SK-N-SH (cell line): ENCODE measurements around the gene DEPDC5. TPM values are rescaled to one million over a fixed set of nuclear protein-coding genes. Genes with fewer than 3 reads are reported as not detected.

Experiments used
- CTCF ChIA-PET: fragments of 300-600, 350-600 bp; formaldehyde crosslinking; extraction: SDS; loops from one replicate; lab custom pipeline; 2021; lab: Yijun Ruan, JAX
- POLR2A ChIA-PET: fragments of 350-600 bp; sonication (Branson Sonifier 250); formaldehyde crosslinking; extraction: SDS; loops from one replicate; lab custom pipeline; 2020; ENCODE audit warnings: antibody characterized with exemption, inconsistent platforms; lab: Yijun Ruan, JAX
- DNase-seq: peaks from one replicate; pipeline ENCODE4 v3.0.0; 2012
- H2AFZ ChIP-seq: fragments of 200-600 bp; sonication (generic); 2 replicates; pipeline ENCODE4 v1.8.1; 2016; ENCODE audit warnings: antibody characterized with exemption, mild to moderate bottlenecking, low read depth
- H3F3A ChIP-seq: fragments of 200-600 bp; sonication (generic); replicated peaks from 2 replicates; pipeline ENCODE3; 2016; ENCODE audit warnings: antibody characterized with exemption, mild to moderate bottlenecking; ENCODE audit not compliant: insufficient read depth
- H3K27ac ChIP-seq, 2 experiments: fragments of 200-500 bp in 1 of 2; fragments of 200-600 bp in 1 of 2; sonication (Bioruptor generic) in 1 of 2; sonication (generic), shearing (Covaris generic) in 1 of 2; 2 replicates each; pipeline versions ENCODE4 v1.5.1 to v1.6.1; 2014 to 2016; ENCODE audit warnings: low read depth in 2 of 2, inconsistent platforms in 1 of 2, low read length in 1 of 2, mild to moderate bottlenecking in 1 of 2, mixed read lengths in 1 of 2
- H3K27me3 ChIP-seq: fragments of 200-600 bp; sonication (generic), shearing (Covaris generic); 2 replicates; pipeline ENCODE4 v1.6.1; 2016; ENCODE audit warnings: mixed run types; ENCODE audit not compliant: insufficient read depth
- H3K36me3 ChIP-seq, 2 experiments: fragments of 200-500 bp in 1 of 2; fragments of 200-600 bp in 1 of 2; sonication (Bioruptor generic) in 1 of 2; sonication (generic) in 1 of 2; replicated peaks in 1 of 2; 2 replicates each; pipeline versions ENCODE3 to v1.5.1; 2014 to 2016; ENCODE audit warnings: low read length in 1 of 2, mild to moderate bottlenecking in 1 of 2; ENCODE audit not compliant: insufficient read depth in 2 of 2, control insufficient read depth in 1 of 2
- H3K4me1 ChIP-seq, 2 experiments: fragments of 200-500 bp in 1 of 2; fragments of 200-600 bp in 1 of 2; sonication (Bioruptor generic) in 1 of 2; sonication (generic), shearing (Covaris generic) in 1 of 2; 2 replicates each; pipeline versions ENCODE4 v1.5.1 to v1.6.1; 2014 to 2016; ENCODE audit warnings: low read depth in 1 of 2, low read length in 1 of 2, mixed run types in 1 of 2; ENCODE audit not compliant: insufficient read depth in 2 of 2, control insufficient read depth in 1 of 2
- H3K4me2 ChIP-seq: fragments of 200-600 bp; sonication (generic), shearing (Covaris generic); 2 replicates; pipeline ENCODE4 v1.6.1; 2017; ENCODE audit warnings: mixed run types
- H3K4me3 ChIP-seq, 2 experiments: fragments of 200-500 bp in 1 of 2; fragments of 200-600 bp in 1 of 2; sonication (Bioruptor generic) in 1 of 2; sonication (generic), shearing (Covaris generic) in 1 of 2; 2 replicates each; pipeline versions ENCODE4 v1.5.1 to v1.8.1; 2014 to 2016; ENCODE audit warnings: low read depth in 2 of 2, inconsistent platforms in 1 of 2, low read length in 1 of 2, mild to moderate bottlenecking in 1 of 2, mixed read lengths in 1 of 2, moderate library complexity in 1 of 2
- H3K79me2 ChIP-seq: fragments of 200-600 bp; sonication (generic); 2 replicates; pipeline ENCODE4 v1.8.1; 2017; ENCODE audit warnings: mild to moderate bottlenecking; ENCODE audit not compliant: insufficient read depth
- H3K9ac ChIP-seq: fragments of 200-600 bp; sonication (generic); 2 replicates; pipeline ENCODE4 v1.6.1; 2017; ENCODE audit warnings: mixed run types
- H3K9me2 ChIP-seq: fragments of 200-600 bp; sonication (generic); 2 replicates; pipeline ENCODE4 v1.6.1; 2017; ENCODE audit warnings: mixed run types
- H3K9me3 ChIP-seq: fragments of 200-600 bp; sonication (generic); 2 replicates; pipeline ENCODE4 v1.6.1; 2017; ENCODE audit warnings: mixed run types, mild to moderate bottlenecking, moderate library complexity
- H4K20me1 ChIP-seq: fragments of 200-600 bp; sonication (generic); 2 replicates; pipeline ENCODE4 v1.6.1; 2017; ENCODE audit warnings: mild to moderate bottlenecking, mixed run types; ENCODE audit not compliant: insufficient read depth
- CHD2 ChIP-seq: fragments of 150-350 bp; IDR thresholded peaks from 2 replicates; pipeline ENCODE4 v1.6.1; 2018; ENCODE audit warnings: low read length; ENCODE audit not compliant: partially characterized antibody
- CTCF ChIP-seq: fragments of 200-600 bp; sonication (generic); IDR thresholded peaks from 2 replicates; pipeline ENCODE4 v1.6.1; 2017; ENCODE audit warnings: antibody characterized with exemption, mild to moderate bottlenecking, moderate library complexity
- EP300 ChIP-seq, 2 experiments: IDR thresholded peaks; 2 replicates each; pipeline versions ENCODE4 v1.4.0 to v1.6.1; 2012; ENCODE audit warnings: borderline replicate concordance in 1 of 2, low read depth in 1 of 2, low read length in 1 of 2
- EZH2phosphoT487 ChIP-seq: fragments of 200-600 bp; sonication (generic); IDR thresholded peaks from 2 replicates; pipeline ENCODE4 v1.6.1; 2017; ENCODE audit warnings: low read depth, mixed run types, mild to moderate bottlenecking, antibody characterized with exemption, moderate library complexity, borderline replicate concordance
- FOXM1 ChIP-seq: IDR thresholded peaks from 2 replicates; pipeline ENCODE4 v1.4.0; 2012; ENCODE audit warnings: low read depth, mild to moderate bottlenecking
- GABPA ChIP-seq: IDR thresholded peaks from 2 replicates; pipeline ENCODE4 v1.4.0; 2012; ENCODE audit warnings: low read depth, mild to moderate bottlenecking
- GATA2 ChIP-seq: sonication (generic); formaldehyde crosslinking; IDR thresholded peaks from 2 replicates; pipeline ENCODE4 v1.5.0; 2020; ENCODE audit warnings: mild to moderate bottlenecking, missing genetic modification reagents
- PBX3 ChIP-seq: IDR thresholded peaks from 2 replicates; pipeline ENCODE4; 2012
- POLR2AphosphoS5 ChIP-seq: IDR thresholded peaks from 2 replicates; pipeline ENCODE4 v1.6.1; 2012; ENCODE audit warnings: low read depth, low read length
- RCOR1 ChIP-seq: fragments of 150-350 bp; IDR thresholded peaks from 2 replicates; pipeline ENCODE4 v1.6.1; 2017; ENCODE audit warnings: antibody characterized with exemption, low read length
- RFX5 ChIP-seq: IDR thresholded peaks from 2 replicates; pipeline ENCODE4 v1.6.1; 2012; ENCODE audit warnings: mild to moderate bottlenecking, improper control_type of control experiment, low read length
- TCF12 ChIP-seq: IDR thresholded peaks from 2 replicates; pipeline ENCODE4 v1.4.0; 2012
- TEAD4 ChIP-seq: IDR thresholded peaks from 2 replicates; pipeline ENCODE4 v1.4.0; 2012; ENCODE audit warnings: mild to moderate bottlenecking, borderline replicate concordance; ENCODE audit not compliant: insufficient read depth
- USF2 ChIP-seq: fragments of 150-350 bp; IDR thresholded peaks from 2 replicates; pipeline ENCODE4 v1.6.1; 2017; ENCODE audit warnings: antibody characterized with exemption, low read length, low read depth, borderline replicate concordance
- YY1 ChIP-seq: IDR thresholded peaks from 2 replicates; pipeline ENCODE4 v1.4.0; 2012; ENCODE audit warnings: low read depth, mild to moderate bottlenecking
- WGBS: methylation state at CpG from one replicate; pipeline ENCODE4 v1.1.6; 2017; ENCODE audit warnings: low lambda C conversion rate; 5-methylcytosine and 5-hydroxymethylcytosine counted together
- polyA plus RNA-seq, 3 experiments: library from polyadenylated mRNA; depleted of rRNA; stranded (reverse); fragments of >200 nt; gene quantifications; 2 replicates each; pipeline ENCODE4 v1.2.3, GENCODE V29; 2012
- TF ChIP-seq, protein P1 (sequence below): IDR thresholded peaks from 2 replicates; pipeline ENCODE4 v1.4.0; 2012; ENCODE audit warnings: low read depth, borderline replicate concordance
- TF ChIP-seq, protein P2 (sequence below): IDR thresholded peaks from 2 replicates; pipeline ENCODE4 v1.4.0; 2012; ENCODE audit warnings: low read depth

The DEPDC5 gene
- polyA plus RNA-seq, 1 of the 3 experiments (the other 2 are of a cell fraction), result 7.8 TPM

GRCh38 chr22:31911565-31912406, 158.0 kb downstream of the DEPDC5 start (continued):
- TF ChIP-seq, protein P1, sequence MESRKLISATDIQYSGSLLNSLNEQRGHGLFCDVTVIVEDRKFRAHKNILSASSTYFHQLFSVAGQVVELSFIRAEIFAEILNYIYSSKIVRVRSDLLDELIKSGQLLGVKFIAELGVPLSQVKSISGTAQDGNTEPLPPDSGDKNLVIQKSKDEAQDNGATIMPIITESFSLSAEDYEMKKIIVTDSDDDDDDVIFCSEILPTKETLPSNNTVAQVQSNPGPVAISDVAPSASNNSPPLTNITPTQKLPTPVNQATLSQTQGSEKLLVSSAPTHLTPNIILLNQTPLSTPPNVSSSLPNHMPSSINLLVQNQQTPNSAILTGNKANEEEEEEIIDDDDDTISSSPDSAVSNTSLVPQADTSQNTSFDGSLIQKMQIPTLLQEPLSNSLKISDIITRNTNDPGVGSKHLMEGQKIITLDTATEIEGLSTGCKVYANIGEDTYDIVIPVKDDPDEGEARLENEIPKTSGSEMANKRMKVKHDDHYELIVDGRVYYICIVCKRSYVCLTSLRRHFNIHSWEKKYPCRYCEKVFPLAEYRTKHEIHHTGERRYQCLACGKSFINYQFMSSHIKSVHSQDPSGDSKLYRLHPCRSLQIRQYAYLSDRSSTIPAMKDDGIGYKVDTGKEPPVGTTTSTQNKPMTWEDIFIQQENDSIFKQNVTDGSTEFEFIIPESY, result no peak
- TF ChIP-seq POLR2AphosphoS5, result no peak
- no peak for TF ChIP-seq YY1
- TF ChIP-seq, protein P2, sequence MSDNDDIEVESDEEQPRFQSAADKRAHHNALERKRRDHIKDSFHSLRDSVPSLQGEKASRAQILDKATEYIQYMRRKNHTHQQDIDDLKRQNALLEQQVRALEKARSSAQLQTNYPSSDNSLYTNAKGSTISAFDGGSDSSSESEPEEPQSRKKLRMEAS, result no peak
- no peak for TF ChIP-seq EZH2phosphoT487

DNA sequence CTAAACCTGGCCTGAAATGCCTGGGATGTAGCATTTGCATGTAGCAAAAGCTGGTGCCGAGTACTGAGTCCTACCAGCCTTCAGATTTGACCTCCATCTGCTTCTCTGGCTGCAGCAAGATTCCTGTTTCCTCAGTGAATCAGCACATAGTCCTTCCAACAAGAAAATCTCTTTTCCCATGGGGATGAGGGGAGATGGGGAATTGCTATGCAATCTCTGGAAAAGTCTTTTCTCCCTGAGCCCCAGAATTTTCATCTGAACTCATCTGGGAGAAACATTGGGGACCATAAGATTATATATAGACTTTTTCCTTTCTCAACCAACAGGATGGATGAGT, 158.6 kb downstream of the DEPDC5 start:
- Histone ChIP-seq H2AFZ (no peak overlapping the region), H3K4me3 (no peak overlapping the region), H3K79me2 (no peaks in the 10 kb centered on the region), H3F3A (no peaks in the 10 kb centered on the region), H3K4me2 (no peak overlapping the region), H3K9ac (no peak overlapping the region), H3K9me2 (no peaks in the 10 kb centered on the region), H3K4me1 (no peaks in the 10 kb centered on the region), H3K27ac (no peak overlapping the region), H3K9me3 (no peaks in the 10 kb centered on the region), H3K27me3 (no peaks in the 10 kb centered on the region), H3K36me3 (peaks cover 0 to 2% of the 10 kb centered on the region in 2 experiments), H4K20me1 (no peaks in the 10 kb centered on the region)
- ChIA-PET CTCF (no interaction called here), POLR2A (no interaction called here)
- TF ChIP-seq GABPA, result no peak
- TF ChIP-seq EP300 (IDR thresholded peaks at IDR 0.05; ENCODE audit: borderline replicate concordance in 1 of 2, low read depth in 1 of 2, low read length in 1 of 2), result no peak
- TF ChIP-seq POLR2AphosphoS5, result no peak
- TF ChIP-seq EZH2phosphoT487, result no peak
- TF ChIP-seq, protein P2, result no peak
- TF ChIP-seq GATA2 (CRISPR knock-in tag), result no peak
- no peak for TF ChIP-seq TEAD4
- TF ChIP-seq RCOR1, result no peak
- TF ChIP-seq YY1, result no peak
- no peak for TF ChIP-seq FOXM1
- TF ChIP-seq RFX5, result no peak
- no peak for TF ChIP-seq TCF12
- no peak for TF ChIP-seq CTCF
- TF ChIP-seq CHD2, result no peak
- no peak for TF ChIP-seq PBX3
- TF ChIP-seq USF2, result no peak
- no peak for DNase-seq
- 100% methylated on average over 1 of the region's 1 CpG for WGBS
